ENCODE measurements around the gene FBXL17. TPM values are rescaled to one million over a fixed set of nuclear protein-coding genes. Genes with fewer than 3 reads are reported as not detected.
A peak's percentile ranks its signal among the peaks of the same experiment; 100 is the strongest.

Gene FBXL17
- total RNA-seq, 1 experiment from 2014 or later, result 11.6 TPM

- Mint-ChIP-seq H3K4me3 (ENCODE audit: unreplicated experiment) (no peak overlapping the region), H3K27me3 (ENCODE audit: insufficient read depth, unreplicated experiment) (no peaks in the 10 kb centered on the region), H3K27ac (ENCODE audit: unreplicated experiment) (no peak overlapping the region), H3K4me1 (ENCODE audit: low read depth, unreplicated experiment) (peaks cover 10% of the 10 kb centered on the region), H3K36me3 (ENCODE audit: insufficient read depth, unreplicated experiment) (peaks cover 5% of the 10 kb centered on the region), H3K9me3 (ENCODE audit: unreplicated experiment) (no peaks in the 10 kb centered on the region)
- no peaks in the 10 kb centered on the region for H3K9me3 ChIP-seq
- H3K4me1 ChIP-seq, result no peaks in the 10 kb centered on the region
- POLR2A ChIA-PET, result no interaction called here
- BruUV-seq (replicated peaks), result no TSS peak
- CTCF ChIA-PET, result no interaction called here
- DNase-seq, result no peak
- H3K4me3 ChIP-seq (ENCODE audit: low read depth, low read length), result no peak overlapping the region
- H3K36me3 ChIP-seq (ENCODE audit: control insufficient read depth, insufficient read depth, low read length), result no peaks in the 10 kb centered on the region
- no peak for TF ChIP-seq CTCF (IDR thresholded peaks at IDR 0.05; ENCODE audit: insufficient read depth in 1 of 2, low read depth in 1 of 2, low read length in 1 of 2, severe bottlenecking in 1 of 2, unreplicated experiment in 1 of 2)
- intact Hi-C loops (cut with micrococcal nuclease; ENCODE audit: unreplicated experiment), result no loop called here
- H3K27me3 ChIP-seq (replicated peaks; ENCODE audit: control insufficient read depth, insufficient read depth, low read length), result no peaks in the 10 kb centered on the region
These were observed 510.9 kb downstream of the FBXL17 start for GRCh38 chr5:107871023-107871422.

GRCh38 chr5:107869438-107870115 is 512.3 kb downstream of the FBXL17 start:
- ChIA-PET POLR2A (no interaction called here), CTCF (no interaction called here)
- H3K4me1 ChIP-seq, result no peaks in the 10 kb centered on the region
- H3K4me3 Mint-ChIP-seq (ENCODE audit: unreplicated experiment), result no peak overlapping the region
- peaks cover 10% of the 10 kb centered on the region for H3K4me1 Mint-ChIP-seq (ENCODE audit: low read depth, unreplicated experiment)
- H3K27me3 ChIP-seq (replicated peaks; ENCODE audit: control insufficient read depth, insufficient read depth, low read length), result no peaks in the 10 kb centered on the region
- no peaks in the 10 kb centered on the region for H3K36me3 ChIP-seq (ENCODE audit: control insufficient read depth, insufficient read depth, low read length)
- no peak for DNase-seq
- no peaks in the 10 kb centered on the region for H3K9me3 ChIP-seq
- no peaks in the 10 kb centered on the region for H3K27me3 Mint-ChIP-seq (ENCODE audit: insufficient read depth, unreplicated experiment)
- H3K36me3 Mint-ChIP-seq (ENCODE audit: insufficient read depth, unreplicated experiment), result peaks cover 5% of the 10 kb centered on the region
- TF ChIP-seq CTCF (IDR thresholded peaks at IDR 0.05; ENCODE audit: insufficient read depth in 1 of 2, low read depth in 1 of 2, low read length in 1 of 2, severe bottlenecking in 1 of 2, unreplicated experiment in 1 of 2), result no peak
- H3K4me3 ChIP-seq (ENCODE audit: low read depth, low read length), result no peak overlapping the region
- BruUV-seq (replicated peaks), result no TSS peak
- no peaks in the 10 kb centered on the region for H3K9me3 Mint-ChIP-seq (ENCODE audit: unreplicated experiment)
- intact Hi-C loops (cut with micrococcal nuclease; ENCODE audit: unreplicated experiment), result no loop called here
- peak overlapping the region; percentile 4 for H3K27ac Mint-ChIP-seq (ENCODE audit: unreplicated experiment)

GRCh38 chr5:107868650-107869409 is 513.1 kb downstream of the FBXL17 start:
- no peaks in the 10 kb centered on the region for H3K27me3 ChIP-seq (replicated peaks; ENCODE audit: control insufficient read depth, insufficient read depth, low read length)
- POLR2A ChIA-PET, result interaction anchor here (0.5 kb wide), 1 partner anchor 225 kb away, joined by 3 read pairs; no protein-coding TSS in a partner anchor
- no peak for DNase-seq
- TF ChIP-seq CTCF (IDR thresholded peaks at IDR 0.05; ENCODE audit: insufficient read depth in 1 of 2, low read depth in 1 of 2, low read length in 1 of 2, severe bottlenecking in 1 of 2, unreplicated experiment in 1 of 2), result no peak
- H3K4me3 ChIP-seq (ENCODE audit: low read depth, low read length), result no peak overlapping the region
- no peaks in the 10 kb centered on the region for H3K27me3 Mint-ChIP-seq (ENCODE audit: insufficient read depth, unreplicated experiment)
- CTCF ChIA-PET, result no interaction called here
- H3K4me1 Mint-ChIP-seq (ENCODE audit: low read depth, unreplicated experiment), result peaks cover 10% of the 10 kb centered on the region
- H3K36me3 ChIP-seq (ENCODE audit: control insufficient read depth, insufficient read depth, low read length), result no peaks in the 10 kb centered on the region
- H3K9me3 ChIP-seq, result no peaks in the 10 kb centered on the region
- intact Hi-C loops (cut with micrococcal nuclease; ENCODE audit: unreplicated experiment), result no loop called here
- BruUV-seq (replicated peaks), result no TSS peak
- H3K27ac Mint-ChIP-seq (ENCODE audit: unreplicated experiment), result no peak overlapping the region
- H3K9me3 Mint-ChIP-seq (ENCODE audit: unreplicated experiment), result no peaks in the 10 kb centered on the region
- H3K36me3 Mint-ChIP-seq (ENCODE audit: insufficient read depth, unreplicated experiment), result peaks cover 5% of the 10 kb centered on the region
- no peaks in the 10 kb centered on the region for H3K4me1 ChIP-seq
- H3K4me3 Mint-ChIP-seq (ENCODE audit: unreplicated experiment), result no peak overlapping the region

Data from Caco-2 (cell line).